ENCODE data around the gene LPP. TPM values are rescaled to one million over a fixed set of nuclear protein-coding genes. Genes with fewer than 3 reads are reported as not detected.

The LPP gene
- total and polyA plus RNA-seq, 2 of the 13 experiments (the other 11 are each of a cell fraction or from before 2014, with no cell fraction given): 19.2 to 29.9 TPM

- TF ChIP-seq SOX13 (IDR thresholded peaks at IDR 0.05): no peak
- TF ChIP-seq SOX13 (CRISPR knock-in tag; conservative IDR thresholded peaks at IDR 0.05 in 1 of 2, IDR thresholded peaks at IDR 0.05 in 1 of 2): peak in 1 of 2 experiments; percentile 54; a peak in 1 of 4 replicates
- TF ChIP-seq MAFK (conservative IDR thresholded peaks at IDR 0.05 in 1 of 2, IDR thresholded peaks at IDR 0.05 in 1 of 2; ENCODE audit: low read length in 2 of 2): no peak
- TF ChIP-seq ZNF256 (CRISPR knock-in tag; conservative IDR thresholded peaks at IDR 0.05): no peak
- peak; percentile 57; the same call in 1 of the 2 replicates for TF ChIP-seq MIXL1 (CRISPR knock-in tag; IDR thresholded peaks at IDR 0.05)
- no peak for TF ChIP-seq DPF2 (CRISPR knock-in tag; IDR thresholded peaks at IDR 0.05; ENCODE audit: borderline replicate concordance, low read depth)
- TF ChIP-seq ZNF510 (CRISPR knock-in tag; IDR thresholded peaks at IDR 0.05; ENCODE audit: low read depth): no peak
- 0 out of 2 replicates have a peak, but pooled peaks have one; percentile 32 for TF ChIP-seq SPEN (CRISPR knock-in tag; IDR thresholded peaks at IDR 0.05; ENCODE audit: low read depth)
- TF ChIP-seq PHB2 (IDR thresholded peaks at IDR 0.05; ENCODE audit: partially characterized antibody): no peak
- no peak for TF ChIP-seq SOX6 (IDR thresholded peaks at IDR 0.05)
- peak; percentile 47 for TF ChIP-seq SOX6 (CRISPR knock-in tag; IDR thresholded peaks at IDR 0.05)
- no peak for TF ChIP-seq ZNF143 (CRISPR knock-in tag; IDR thresholded peaks at IDR 0.05)
- TF ChIP-seq, protein P1, sequence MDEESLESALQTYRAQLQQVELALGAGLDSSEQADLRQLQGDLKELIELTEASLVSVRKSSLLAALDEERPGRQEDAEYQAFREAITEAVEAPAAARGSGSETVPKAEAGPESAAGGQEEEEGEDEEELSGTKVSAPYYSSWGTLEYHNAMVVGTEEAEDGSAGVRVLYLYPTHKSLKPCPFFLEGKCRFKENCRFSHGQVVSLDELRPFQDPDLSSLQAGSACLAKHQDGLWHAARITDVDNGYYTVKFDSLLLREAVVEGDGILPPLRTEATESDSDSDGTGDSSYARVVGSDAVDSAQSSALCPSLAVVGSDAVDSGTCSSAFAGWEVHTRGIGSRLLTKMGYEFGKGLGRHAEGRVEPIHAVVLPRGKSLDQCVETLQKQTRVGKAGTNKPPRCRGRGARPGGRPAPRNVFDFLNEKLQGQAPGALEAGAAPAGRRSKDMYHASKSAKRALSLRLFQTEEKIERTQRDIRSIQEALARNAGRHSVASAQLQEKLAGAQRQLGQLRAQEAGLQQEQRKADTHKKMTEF (CRISPR knock-in tag; IDR thresholded peaks at IDR 0.05): no peak
- TF ChIP-seq, protein P2, sequence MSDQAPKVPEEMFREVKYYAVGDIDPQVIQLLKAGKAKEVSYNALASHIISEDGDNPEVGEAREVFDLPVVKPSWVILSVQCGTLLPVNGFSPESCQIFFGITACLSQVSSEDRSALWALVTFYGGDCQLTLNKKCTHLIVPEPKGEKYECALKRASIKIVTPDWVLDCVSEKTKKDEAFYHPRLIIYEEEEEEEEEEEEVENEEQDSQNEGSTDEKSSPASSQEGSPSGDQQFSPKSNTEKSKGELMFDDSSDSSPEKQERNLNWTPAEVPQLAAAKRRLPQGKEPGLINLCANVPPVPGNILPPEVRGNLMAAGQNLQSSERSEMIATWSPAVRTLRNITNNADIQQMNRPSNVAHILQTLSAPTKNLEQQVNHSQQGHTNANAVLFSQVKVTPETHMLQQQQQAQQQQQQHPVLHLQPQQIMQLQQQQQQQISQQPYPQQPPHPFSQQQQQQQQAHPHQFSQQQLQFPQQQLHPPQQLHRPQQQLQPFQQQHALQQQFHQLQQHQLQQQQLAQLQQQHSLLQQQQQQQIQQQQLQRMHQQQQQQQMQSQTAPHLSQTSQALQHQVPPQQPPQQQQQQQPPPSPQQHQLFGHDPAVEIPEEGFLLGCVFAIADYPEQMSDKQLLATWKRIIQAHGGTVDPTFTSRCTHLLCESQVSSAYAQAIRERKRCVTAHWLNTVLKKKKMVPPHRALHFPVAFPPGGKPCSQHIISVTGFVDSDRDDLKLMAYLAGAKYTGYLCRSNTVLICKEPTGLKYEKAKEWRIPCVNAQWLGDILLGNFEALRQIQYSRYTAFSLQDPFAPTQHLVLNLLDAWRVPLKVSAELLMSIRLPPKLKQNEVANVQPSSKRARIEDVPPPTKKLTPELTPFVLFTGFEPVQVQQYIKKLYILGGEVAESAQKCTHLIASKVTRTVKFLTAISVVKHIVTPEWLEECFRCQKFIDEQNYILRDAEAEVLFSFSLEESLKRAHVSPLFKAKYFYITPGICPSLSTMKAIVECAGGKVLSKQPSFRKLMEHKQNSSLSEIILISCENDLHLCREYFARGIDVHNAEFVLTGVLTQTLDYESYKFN (CRISPR knock-in tag; conservative IDR thresholded peaks at IDR 0.05): 0 out of 2 replicates have a peak, but pooled peaks have one; percentile 19
- TF ChIP-seq ZXDC (CRISPR knock-in tag; IDR thresholded peaks at IDR 0.05): no peak
- TF ChIP-seq ZNF207 (IDR thresholded peaks at IDR 0.05; ENCODE audit: borderline replicate concordance): no peak
- peak; percentile 22; the same call in 1 of the 2 replicates for TF ChIP-seq MEF2D (CRISPR knock-in tag; IDR thresholded peaks at IDR 0.05)
- no peak for TF ChIP-seq ZNF747 (CRISPR knock-in tag; IDR thresholded peaks at IDR 0.05; ENCODE audit: borderline replicate concordance)
- TF ChIP-seq IRF1 (CRISPR knock-in tag; IDR thresholded peaks at IDR 0.05; ENCODE audit: low read depth): no peak
- TF ChIP-seq RARA (CRISPR knock-in tag; IDR thresholded peaks at IDR 0.05): peak; percentile 57
- no peak for TF ChIP-seq ZNF674 (CRISPR knock-in tag; IDR thresholded peaks at IDR 0.05; ENCODE audit: low read depth)
- no peak for TF ChIP-seq CENPT (CRISPR knock-in tag; IDR thresholded peaks at IDR 0.05; ENCODE audit: low read depth)
- no peak for TF ChIP-seq SMARCC2 (IDR thresholded peaks at IDR 0.05)
- peak; percentile 45; the same call in 1 of the 2 replicates for TF ChIP-seq IRF2 (CRISPR knock-in tag; IDR thresholded peaks at IDR 0.05)
- no peak for TF ChIP-seq ZBTB38 (CRISPR knock-in tag; IDR thresholded peaks at IDR 0.05)
Measured at GRCh38 chr3:188106006-188106405, 48.0 kb upstream of the LPP start (continued).
